Skeletal muscle satellite cell (primary cell): ENCODE data around the gene MUC5AC.

Experiments used
- H3K27me3 ChIP-seq: 2 replicates; pipeline ENCODE4 v1.7.0; 2013; ENCODE audit warnings: low read length; ENCODE audit not compliant: control insufficient read depth, insufficient read depth
- H3K36me3 ChIP-seq: 2 replicates; pipeline ENCODE4 v1.7.0; 2013; ENCODE audit warnings: mild to moderate bottlenecking, control low read depth, low read length; ENCODE audit not compliant: insufficient read depth
- H3K4me1 ChIP-seq: 2 replicates; pipeline ENCODE4 v1.7.0; 2013; ENCODE audit warnings: low read length; ENCODE audit not compliant: control insufficient read depth, insufficient read depth
- H3K4me2 ChIP-seq: 2 replicates; pipeline ENCODE4 v1.7.0; 2013; ENCODE audit warnings: mild to moderate bottlenecking, low read length
- H3K4me3 ChIP-seq: 2 replicates; pipeline ENCODE4 v1.7.0; 2013; ENCODE audit warnings: low read length
- H3K9ac ChIP-seq: 2 replicates; pipeline ENCODE4 v1.7.0; 2013; ENCODE audit warnings: mild to moderate bottlenecking, low read depth, low read length, moderate library complexity
- H3K9me3 ChIP-seq: replicated peaks from 2 replicates; pipeline ENCODE4 v1.7.0; 2013; ENCODE audit warnings: mild to moderate bottlenecking, control low read depth, low read length

The MUC5AC gene

DNA sequence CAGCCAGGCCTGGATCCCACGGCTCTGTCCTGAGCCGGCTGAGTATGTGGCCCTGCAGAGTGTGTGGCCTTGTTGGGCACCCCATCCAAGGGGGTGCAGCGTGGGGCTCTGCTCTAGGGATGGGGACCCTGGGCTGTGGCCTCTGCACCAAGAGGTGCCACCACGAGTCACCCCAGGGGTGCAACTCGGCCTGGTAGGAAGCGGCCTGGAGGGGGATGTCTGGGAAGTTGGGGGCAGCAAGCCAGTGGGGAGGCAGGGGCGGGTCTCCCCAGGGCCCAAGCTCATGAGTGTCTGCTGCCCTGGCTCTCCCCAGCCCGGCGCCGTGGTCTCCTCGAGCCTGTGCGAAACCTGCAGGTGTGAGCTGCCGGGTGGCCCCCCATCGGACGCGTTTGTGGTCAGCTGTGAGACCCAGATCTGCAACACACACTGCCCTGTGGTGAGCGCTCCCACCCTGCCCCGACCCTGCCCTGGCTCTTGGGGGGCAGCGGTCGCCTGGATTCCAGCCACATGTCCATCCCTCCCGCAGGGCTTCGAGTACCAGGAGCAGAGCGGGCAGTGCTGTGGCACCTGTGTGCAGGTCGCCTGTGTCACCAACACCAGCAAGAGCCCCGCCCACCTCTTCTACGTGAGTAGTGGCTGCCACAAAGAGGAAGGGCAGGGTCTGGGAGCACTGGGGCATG lies 40.9 kb downstream of the MUC5AC start:
- Histone ChIP-seq H3K27me3 (peaks cover 4% of the 10 kb centered on the region), H3K4me3 (no peak overlapping the region), H3K4me2 (no peak overlapping the region), H3K4me1 (no peaks in the 10 kb centered on the region), H3K9ac (no peak overlapping the region), H3K36me3 (no peaks in the 10 kb centered on the region), H3K9me3 (no peaks in the 10 kb centered on the region)

DNA sequence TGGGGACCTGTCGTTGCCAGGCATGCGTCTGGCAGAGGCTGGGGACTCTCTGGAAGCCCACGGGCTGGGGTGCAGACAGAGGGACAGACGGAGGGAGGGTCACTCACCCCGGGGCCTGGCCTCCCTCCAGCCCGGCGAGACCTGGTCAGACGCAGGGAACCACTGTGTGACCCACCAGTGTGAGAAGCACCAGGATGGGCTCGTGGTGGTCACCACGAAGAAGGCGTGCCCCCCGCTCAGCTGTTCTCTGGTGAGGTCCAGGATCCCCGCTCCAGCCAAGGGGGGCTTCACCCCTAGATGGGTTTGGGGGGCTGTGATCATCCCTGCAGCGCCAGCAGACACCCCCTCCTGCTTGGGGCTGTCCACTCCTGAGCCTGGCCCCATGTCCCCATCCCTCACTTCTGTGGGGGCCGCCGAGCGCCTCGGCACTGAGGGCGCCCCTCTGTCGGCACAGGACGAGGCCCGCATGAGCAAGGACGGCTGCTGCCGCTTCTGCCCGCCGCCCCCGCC lies 41.5 kb downstream of the MUC5AC start:
- H3K4me2 ChIP-seq: no peak overlapping the region
- H3K27me3 ChIP-seq: peaks cover 4% of the 10 kb centered on the region
- no peaks in the 10 kb centered on the region for H3K36me3 ChIP-seq
- H3K4me1 ChIP-seq: no peaks in the 10 kb centered on the region
- H3K9me3 ChIP-seq: no peaks in the 10 kb centered on the region
- H3K9ac ChIP-seq: no peak overlapping the region
- no peak overlapping the region for H3K4me3 ChIP-seq

DNA sequence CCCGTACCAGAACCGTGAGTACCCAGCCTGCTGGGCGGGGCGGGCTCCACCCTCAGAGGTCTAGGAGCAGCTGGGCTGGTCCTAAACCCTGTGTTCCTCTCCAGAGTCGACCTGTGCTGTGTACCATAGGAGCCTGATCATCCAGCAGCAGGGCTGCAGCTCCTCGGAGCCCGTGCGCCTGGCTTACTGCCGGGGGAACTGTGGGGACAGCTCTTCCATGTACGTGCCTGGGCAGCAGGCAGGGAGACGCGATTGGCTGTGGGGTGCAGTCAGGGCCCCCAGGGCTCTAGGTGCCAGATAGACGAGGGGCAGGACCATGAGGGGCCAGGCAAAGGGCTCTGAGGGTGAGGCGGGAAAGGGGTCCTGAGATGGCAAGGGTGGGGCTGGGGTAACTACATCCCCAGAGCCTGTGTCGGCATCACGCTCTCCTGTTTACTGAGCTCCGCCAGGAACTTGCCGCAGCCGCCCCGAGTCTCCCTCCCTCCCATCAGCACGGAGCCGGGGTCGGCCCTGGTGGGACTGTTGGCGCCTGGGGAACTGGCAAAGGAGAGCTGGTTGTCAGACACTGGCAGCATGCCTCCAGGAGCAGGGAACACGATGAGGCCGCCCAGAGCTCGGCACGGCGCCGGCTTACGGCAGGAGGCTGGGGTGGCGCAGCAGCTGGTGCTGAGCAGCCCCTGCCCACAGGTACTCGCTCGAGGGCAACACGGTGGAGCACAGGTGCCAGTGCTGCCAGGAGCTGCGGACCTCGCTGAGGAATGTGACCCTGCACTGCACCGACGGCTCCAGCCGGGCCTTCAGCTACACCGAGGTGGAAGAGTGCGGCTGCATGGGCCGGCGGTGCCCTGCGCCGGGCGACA lies 42.2 kb downstream of the MUC5AC start:
- H3K4me1 ChIP-seq: no peaks in the 10 kb centered on the region
- no peak overlapping the region for H3K9ac ChIP-seq
- no peaks in the 10 kb centered on the region for H3K9me3 ChIP-seq
- no peak overlapping the region for H3K4me3 ChIP-seq
- H3K4me2 ChIP-seq: no peak overlapping the region
- peaks cover 4% of the 10 kb centered on the region for H3K27me3 ChIP-seq
- H3K36me3 ChIP-seq: no peaks in the 10 kb centered on the region

DNA sequence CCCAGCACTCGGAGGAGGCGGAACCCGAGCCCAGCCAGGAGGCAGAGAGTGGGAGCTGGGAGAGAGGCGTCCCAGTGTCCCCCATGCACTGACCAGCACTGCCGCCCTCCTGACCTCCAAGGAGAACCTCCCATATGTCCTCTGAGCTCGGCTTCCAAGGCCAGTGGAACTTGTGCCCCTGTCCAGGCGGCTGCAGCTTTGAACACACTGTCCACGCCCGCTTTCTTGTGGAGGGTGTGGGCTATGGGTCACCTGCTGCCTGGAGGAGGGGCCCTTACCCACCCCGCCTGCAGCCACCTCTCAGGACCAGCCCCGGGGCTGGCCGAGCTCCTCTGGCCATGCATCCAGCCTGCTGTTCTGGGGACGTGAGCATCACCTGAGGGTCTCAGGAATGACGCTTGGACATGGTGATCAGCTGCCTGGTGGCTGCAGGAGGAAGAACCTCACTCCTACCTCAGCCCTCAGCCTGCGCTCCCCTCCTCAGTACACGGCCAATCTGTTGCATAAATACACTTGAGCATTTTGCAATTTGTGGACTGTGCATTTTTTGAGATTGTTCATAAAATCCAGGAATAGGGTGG lies 42.9 kb downstream of the MUC5AC start:
- Histone ChIP-seq H3K4me3 (no peak overlapping the region), H3K9ac (no peak overlapping the region), H3K27me3 (peaks cover 4% of the 10 kb centered on the region), H3K4me1 (no peaks in the 10 kb centered on the region), H3K4me2 (no peak overlapping the region), H3K9me3 (no peaks in the 10 kb centered on the region), H3K36me3 (no peaks in the 10 kb centered on the region)

DNA sequence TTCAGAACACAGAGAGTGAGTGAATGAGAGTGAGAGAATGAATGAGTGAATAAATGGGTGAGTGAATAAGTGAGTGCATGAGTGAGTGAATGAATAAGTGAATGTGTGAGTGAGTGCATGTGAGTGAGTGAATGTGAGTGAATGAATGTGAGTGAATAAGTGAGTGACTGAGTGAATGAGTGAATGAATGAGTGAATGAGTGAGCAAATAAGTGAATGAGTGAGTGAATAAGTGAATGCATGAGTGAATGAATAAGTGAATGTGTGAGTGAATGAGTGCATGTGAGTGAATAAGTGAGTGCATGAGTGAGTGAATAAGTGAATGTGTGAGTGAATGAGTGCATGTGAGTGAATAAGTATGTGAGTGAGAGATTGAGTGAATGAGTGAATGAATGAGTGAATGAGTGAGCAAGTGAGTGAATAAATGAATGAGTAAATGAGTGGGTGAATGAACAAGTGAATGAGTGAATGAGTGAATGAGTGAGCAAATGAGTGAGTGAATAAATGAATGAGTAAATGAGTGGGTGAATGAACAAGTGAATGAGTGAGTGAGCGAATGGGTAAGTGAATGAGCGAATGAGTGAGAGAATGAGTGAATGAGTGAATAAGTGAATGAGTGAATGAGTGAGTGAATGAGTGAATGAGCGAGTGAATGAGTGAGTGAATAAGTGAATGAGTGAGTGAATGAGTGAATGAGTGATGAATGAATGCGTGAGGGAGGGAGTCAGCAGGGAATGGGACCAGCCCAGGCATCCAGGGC lies 43.8 kb downstream of the MUC5AC start:
- Histone ChIP-seq H3K36me3 (no peaks in the 10 kb centered on the region), H3K4me2 (no peak overlapping the region), H3K27me3 (peaks cover 4% of the 10 kb centered on the region), H3K9me3 (no peaks in the 10 kb centered on the region), H3K9ac (no peak overlapping the region), H3K4me3 (no peak overlapping the region), H3K4me1 (no peaks in the 10 kb centered on the region)

DNA sequence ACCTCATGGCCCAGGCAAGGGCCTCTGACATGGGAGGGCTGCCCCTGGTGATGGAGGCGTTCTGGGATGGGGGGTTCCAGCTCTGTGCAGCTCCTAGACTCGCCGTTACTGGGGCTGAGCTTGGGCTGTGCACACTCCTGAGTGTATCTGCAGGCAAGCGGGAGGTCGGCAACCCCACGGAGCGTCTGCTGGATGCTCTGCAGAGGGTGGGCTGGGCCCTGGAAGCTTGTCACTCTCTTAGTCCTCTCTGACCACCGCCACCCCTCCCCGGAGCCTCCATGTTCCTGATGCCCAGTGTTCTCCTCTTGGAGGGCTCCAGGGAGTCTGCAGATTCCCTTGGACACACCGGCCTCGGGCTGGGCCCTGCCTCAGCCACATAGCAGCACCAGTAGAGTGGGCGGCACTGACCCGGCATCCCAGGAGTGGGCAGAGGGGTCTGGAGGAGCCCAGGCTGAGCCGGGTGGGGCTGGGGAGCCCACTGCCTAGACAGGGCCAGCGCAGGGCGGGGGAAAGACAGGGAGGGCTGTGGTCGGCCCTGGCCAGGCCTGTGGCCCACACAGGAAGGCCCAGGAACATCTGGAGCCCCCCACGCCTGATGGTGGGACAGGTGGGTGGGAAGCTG lies 44.5 kb downstream of the MUC5AC start:
- no peak overlapping the region for H3K4me2 ChIP-seq
- H3K4me3 ChIP-seq: no peak overlapping the region
- no peaks in the 10 kb centered on the region for H3K36me3 ChIP-seq
- no peak overlapping the region for H3K9ac ChIP-seq
- no peaks in the 10 kb centered on the region for H3K4me1 ChIP-seq
- no peaks in the 10 kb centered on the region for H3K9me3 ChIP-seq
- H3K27me3 ChIP-seq: peaks cover 4% of the 10 kb centered on the region

DNA sequence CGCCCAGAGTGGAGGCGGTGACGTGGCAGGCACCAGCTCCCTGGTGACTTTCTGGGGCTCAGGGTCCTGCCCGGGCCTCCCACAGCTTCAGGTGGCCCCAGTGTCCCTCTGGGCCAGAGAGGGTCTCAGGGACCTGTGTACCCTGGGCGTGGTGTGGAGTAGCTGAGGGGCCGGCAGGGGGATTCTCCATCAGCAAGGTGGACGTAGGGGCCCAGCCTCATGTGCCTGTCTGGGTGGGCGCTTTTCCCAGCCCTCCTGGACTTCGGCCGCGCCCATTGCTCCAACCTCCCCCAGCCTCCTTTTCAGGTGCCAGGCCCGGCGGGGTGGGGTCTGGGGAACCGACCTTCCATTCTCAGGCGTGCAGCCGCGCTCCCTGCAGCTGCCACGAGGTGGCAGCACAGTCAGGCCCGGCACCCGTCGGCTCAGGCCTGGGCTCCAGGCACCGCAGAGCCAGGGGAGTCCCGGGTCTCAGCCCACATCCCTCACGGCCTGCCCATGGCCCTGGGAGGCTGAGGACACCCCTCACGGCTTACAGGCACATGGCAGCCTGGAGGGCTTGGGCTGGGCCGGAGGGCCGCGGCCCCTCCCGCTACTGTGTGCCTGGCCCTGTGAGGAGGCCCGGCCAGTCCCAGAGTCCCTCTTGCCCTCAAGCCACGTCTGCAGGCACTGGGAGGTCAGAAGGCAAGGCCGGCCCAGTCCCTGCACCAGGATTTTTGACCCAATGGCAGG lies 45.2 kb downstream of the MUC5AC start:
- no peak overlapping the region for H3K9ac ChIP-seq
- no peaks in the 10 kb centered on the region for H3K4me1 ChIP-seq
- H3K27me3 ChIP-seq: peaks cover 4% of the 10 kb centered on the region

DNA sequence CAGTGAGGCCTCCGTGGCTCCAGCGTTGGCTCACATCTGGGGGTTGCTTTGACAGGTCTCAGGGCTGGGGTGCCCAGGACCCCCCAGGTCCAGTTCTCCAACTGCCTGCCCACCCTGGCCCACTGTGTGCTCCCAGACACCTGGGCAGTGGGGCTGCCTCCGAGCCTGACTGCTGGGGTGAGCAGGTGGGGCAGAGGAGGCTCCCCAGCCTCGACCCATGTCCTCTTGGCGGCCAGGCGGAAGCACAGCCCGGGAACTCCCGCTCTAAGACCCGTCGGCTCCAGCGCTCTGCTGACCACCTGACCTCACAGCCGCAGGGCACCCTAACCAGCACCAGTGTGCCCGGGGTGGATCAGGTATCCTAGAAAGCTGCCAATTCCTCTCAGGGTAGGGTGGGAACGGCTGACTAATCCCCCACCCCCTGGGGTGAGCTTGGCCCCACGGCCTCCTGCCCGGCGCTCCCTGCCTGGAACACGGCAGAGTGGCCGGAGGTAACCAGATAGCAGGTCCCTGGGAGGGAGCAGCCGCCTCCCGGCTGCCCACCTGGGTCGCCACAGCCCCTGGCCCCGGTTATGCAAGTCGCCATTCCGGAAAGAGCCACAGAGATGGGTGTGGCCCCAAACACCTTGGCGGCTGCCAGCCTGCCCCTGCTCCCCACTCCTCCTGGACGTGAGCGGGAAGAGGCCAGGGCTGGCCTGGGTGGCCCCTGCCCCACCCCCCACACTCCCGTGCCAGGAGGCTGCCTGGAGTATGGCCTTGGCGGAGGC lies 45.9 kb downstream of the MUC5AC start:
- H3K27me3 ChIP-seq: peaks cover 4% of the 10 kb centered on the region
- H3K4me1 ChIP-seq: no peaks in the 10 kb centered on the region
- no peaks in the 10 kb centered on the region for H3K9me3 ChIP-seq
- H3K4me3 ChIP-seq: no peak overlapping the region
- no peak overlapping the region for H3K9ac ChIP-seq
- no peaks in the 10 kb centered on the region for H3K36me3 ChIP-seq
- H3K4me2 ChIP-seq: no peak overlapping the region

More for the DNA sequence above, 45.2 kb downstream of the MUC5AC start:
- Histone ChIP-seq H3K9me3 (no peaks in the 10 kb centered on the region), H3K36me3 (no peaks in the 10 kb centered on the region), H3K4me2 (no peak overlapping the region), H3K4me3 (no peak overlapping the region)

DNA sequence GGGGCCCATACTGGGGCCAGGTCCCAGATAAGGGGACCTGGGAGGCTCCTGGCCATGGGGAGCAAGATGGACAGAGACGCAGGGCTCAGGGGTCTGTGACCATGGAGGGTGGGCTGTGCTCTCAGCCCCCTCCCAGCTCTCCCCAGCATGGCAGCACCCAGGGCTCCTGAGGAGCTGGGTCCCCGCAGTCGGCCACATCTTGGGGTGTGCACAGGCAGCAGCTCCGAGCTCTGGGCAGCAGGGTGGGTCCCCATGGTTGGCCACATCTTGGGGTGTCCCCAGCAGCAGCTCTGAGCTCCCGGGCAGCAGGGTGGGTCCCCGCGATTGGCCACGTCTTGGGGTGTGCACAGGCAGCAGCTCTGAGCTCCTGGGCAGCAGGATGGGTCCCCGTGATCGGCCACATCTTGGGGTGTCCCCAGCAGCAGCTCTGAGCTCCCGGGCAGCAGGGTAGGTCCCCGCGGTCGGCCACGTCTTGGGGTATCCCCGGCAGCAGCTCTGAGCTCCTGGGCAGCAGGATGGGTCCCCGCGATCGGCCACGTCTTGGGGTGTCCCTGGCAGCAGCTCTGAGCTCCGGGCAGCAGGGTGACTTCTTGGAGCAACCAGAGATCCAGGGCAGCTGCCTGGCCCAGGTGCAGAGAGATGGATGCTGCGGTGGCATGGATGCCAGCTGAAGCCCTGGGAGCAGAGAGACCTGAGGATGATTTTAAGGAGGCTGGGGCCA lies 46.8 kb downstream of the MUC5AC start:
- Histone ChIP-seq H3K36me3 (no peaks in the 10 kb centered on the region), H3K27me3 (peaks cover 3% of the 10 kb centered on the region), H3K4me2 (no peak overlapping the region), H3K9me3 (no peaks in the 10 kb centered on the region), H3K4me3 (no peak overlapping the region), H3K4me1 (no peaks in the 10 kb centered on the region), H3K9ac (no peak overlapping the region)
